PC-3 (cell line): Measurements from ENCODE around the gene MGAT2.

Source experiments
- CTCF ChIP-seq: fragments of 300-600 bp; sonication (generic); conservative IDR thresholded peaks from 2 replicates; pipeline ENCODE4 v1.5.1; 2017; ENCODE audit warnings: antibody characterized with exemption, low read depth, mild to moderate bottlenecking, low read length
- EZH2 ChIP-seq: fragments of 300-600 bp; sonication (generic); IDR thresholded peaks from one replicate; pipeline ENCODE4 v1.6.1; 2017; ENCODE audit warnings: antibody characterized with exemption, mild to moderate bottlenecking, low read length; ENCODE audit not compliant: unreplicated experiment

- TF ChIP-seq CTCF (no peak), EZH2 (no peak)
Observed at GRCh38 chr14:49584058-49584457, 36.5 kb upstream of the MGAT2 start.
